Measurements from ENCODE around the gene TESK1.

DNA sequence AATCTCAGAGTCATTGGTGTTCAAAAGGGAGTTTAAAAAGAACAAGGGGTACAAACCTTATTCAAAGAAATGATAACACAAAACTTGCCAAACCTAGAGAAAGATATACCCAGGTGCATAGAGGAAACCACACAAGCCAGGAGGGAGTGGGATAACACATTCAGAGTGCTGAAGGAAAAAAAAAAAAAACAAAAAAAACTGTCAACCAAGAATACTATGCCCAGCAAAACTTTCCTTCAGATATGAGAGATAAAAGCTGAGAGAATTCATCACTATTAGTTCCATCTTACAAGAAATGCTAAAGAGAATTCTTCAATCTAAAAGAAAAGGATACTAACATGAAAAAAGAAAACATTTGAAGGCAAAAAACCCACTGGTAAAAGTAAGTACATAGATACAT, 11.5 kb upstream of the TESK1 start:
- TF ChIP-seq, protein P1, sequence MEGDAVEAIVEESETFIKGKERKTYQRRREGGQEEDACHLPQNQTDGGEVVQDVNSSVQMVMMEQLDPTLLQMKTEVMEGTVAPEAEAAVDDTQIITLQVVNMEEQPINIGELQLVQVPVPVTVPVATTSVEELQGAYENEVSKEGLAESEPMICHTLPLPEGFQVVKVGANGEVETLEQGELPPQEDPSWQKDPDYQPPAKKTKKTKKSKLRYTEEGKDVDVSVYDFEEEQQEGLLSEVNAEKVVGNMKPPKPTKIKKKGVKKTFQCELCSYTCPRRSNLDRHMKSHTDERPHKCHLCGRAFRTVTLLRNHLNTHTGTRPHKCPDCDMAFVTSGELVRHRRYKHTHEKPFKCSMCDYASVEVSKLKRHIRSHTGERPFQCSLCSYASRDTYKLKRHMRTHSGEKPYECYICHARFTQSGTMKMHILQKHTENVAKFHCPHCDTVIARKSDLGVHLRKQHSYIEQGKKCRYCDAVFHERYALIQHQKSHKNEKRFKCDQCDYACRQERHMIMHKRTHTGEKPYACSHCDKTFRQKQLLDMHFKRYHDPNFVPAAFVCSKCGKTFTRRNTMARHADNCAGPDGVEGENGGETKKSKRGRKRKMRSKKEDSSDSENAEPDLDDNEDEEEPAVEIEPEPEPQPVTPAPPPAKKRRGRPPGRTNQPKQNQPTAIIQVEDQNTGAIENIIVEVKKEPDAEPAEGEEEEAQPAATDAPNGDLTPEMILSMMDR (IDR thresholded peaks at IDR 0.05) = no peak
- TF ChIP-seq EZH2 (IDR thresholded peaks at IDR 0.05; ENCODE audit: borderline replicate concordance, insufficient read depth, low read depth, low read length, poor library complexity, severe bottlenecking) = no peak

Data from B cell (primary cell).